OCI-LY1 (cell line): Measurements from ENCODE around the gene SH3D21.

Source experiments
- H2AFZ ChIP-seq: fragments of 200-600 bp; sonication (generic), shearing (Covaris generic); 2 replicates; pipeline ENCODE4 v1.6.0; 2014; ENCODE audit warnings: antibody characterized with exemption, mild to moderate bottlenecking, low read length
- H3F3A ChIP-seq: fragments of 200-600 bp; sonication (generic), shearing (Covaris generic); 2 replicates; pipeline ENCODE4 v1.6.0; 2014; ENCODE audit warnings: mild to moderate bottlenecking, antibody characterized with exemption, low read length, moderate library complexity; ENCODE audit not compliant: insufficient read depth
- H3K27ac ChIP-seq: fragments of 200-600 bp; sonication (generic); 2 replicates; pipeline ENCODE4 v1.5.1; 2014; ENCODE audit warnings: low read length, mixed run types, mild to moderate bottlenecking, low read depth; ENCODE audit not compliant: poor library complexity, severe bottlenecking
- H3K27me3 ChIP-seq: fragments of 200-600 bp; sonication (generic); 2 replicates; pipeline ENCODE4 v1.6.0; 2014; ENCODE audit warnings: antibody characterized with exemption, mild to moderate bottlenecking, low read length, moderate library complexity; ENCODE audit not compliant: insufficient read depth
- H3K36me3 ChIP-seq: fragments of 200-600 bp; sonication (generic); 2 replicates; pipeline ENCODE4 v1.6.1; 2014; ENCODE audit warnings: mild to moderate bottlenecking, antibody characterized with exemption, low read length, moderate library complexity, mixed read lengths; ENCODE audit not compliant: insufficient read depth
- H3K4me1 ChIP-seq: fragments of 200-600 bp; sonication (generic); 2 replicates; pipeline ENCODE4 v1.5.1; 2014; ENCODE audit warnings: mild to moderate bottlenecking, low read length, moderate library complexity; ENCODE audit not compliant: insufficient read depth, severe bottlenecking
- H3K4me2 ChIP-seq: fragments of 200-600 bp; sonication (generic), shearing (Covaris generic); 2 replicates; pipeline ENCODE4 v1.6.1; 2014; ENCODE audit warnings: low read length
- H3K4me3 ChIP-seq: fragments of 200-600 bp; sonication (generic); 2 replicates; pipeline ENCODE4 v1.5.1; 2014; ENCODE audit warnings: low read length, low read depth, mild to moderate bottlenecking, mixed read lengths; ENCODE audit not compliant: poor library complexity, severe bottlenecking
- H3K79me2 ChIP-seq: fragments of 200-600 bp; shearing (Covaris generic); 2 replicates; pipeline ENCODE4 v1.6.1; 2016; ENCODE audit warnings: mixed run types, low read length, mixed read lengths; ENCODE audit not compliant: insufficient read depth
- H3K9ac ChIP-seq: fragments of 200-600 bp; sonication (generic), shearing (Covaris generic); 2 replicates; pipeline ENCODE4 v1.6.1; 2014; ENCODE audit warnings: mild to moderate bottlenecking, low read length, mixed read lengths
- H3K9me2 ChIP-seq: fragments of 200-600 bp; sonication (generic), shearing (Covaris generic); 2 replicates; pipeline ENCODE4 v1.6.1; 2014; ENCODE audit warnings: low read depth, mild to moderate bottlenecking, low read length, mixed read lengths
- H3K9me3 ChIP-seq: fragments of 200-600 bp; shearing (Covaris generic); 2 replicates; pipeline ENCODE4 v1.6.1; 2014; ENCODE audit warnings: low read length, mixed read lengths
- H4K20me1 ChIP-seq: fragments of 200-600 bp; sonication (generic), shearing (Covaris generic); 2 replicates; pipeline ENCODE4 v1.6.0; 2016; ENCODE audit warnings: mild to moderate bottlenecking, low read length; ENCODE audit not compliant: insufficient read depth
- EZH2 ChIP-seq: fragments of 200-600 bp; sonication (generic), shearing (Covaris generic); IDR thresholded peaks from 2 replicates; pipeline ENCODE4 v1.8.0; 2017; ENCODE audit warnings: borderline replicate concordance, mixed run types, mild to moderate bottlenecking, antibody characterized with exemption, low read length, moderate library complexity, mixed read lengths
- TF ChIP-seq, protein P1 (sequence below): fragments of 200-600 bp; sonication (generic), shearing (Covaris generic); IDR thresholded peaks from 2 replicates; pipeline ENCODE4 v1.5.1; 2017; ENCODE audit warnings: mild to moderate bottlenecking, antibody characterized with exemption, low read length, moderate library complexity, mixed read lengths

SH3D21 gene

DNA sequence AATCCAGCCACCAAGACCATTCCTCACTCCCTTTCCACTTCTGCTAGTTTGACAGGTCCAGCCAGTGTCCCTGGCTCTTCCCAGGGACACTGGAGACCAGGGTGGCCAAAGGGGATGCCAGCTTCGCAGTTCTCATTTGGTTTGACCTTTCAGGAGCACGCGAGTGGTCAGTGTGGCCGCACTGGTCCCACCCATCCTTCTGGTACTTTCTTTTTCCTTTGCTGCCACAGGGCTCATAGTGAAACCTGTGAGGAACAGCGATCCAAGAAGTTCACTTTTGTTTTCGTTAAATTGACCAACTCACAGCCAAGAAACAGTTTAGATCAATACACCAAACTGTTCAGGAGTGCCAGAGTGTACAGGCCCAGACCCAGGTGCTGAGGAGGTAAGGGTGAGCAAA, 31.7 kb downstream of the SH3D21 start:
- no peak overlapping the region for H3K27ac ChIP-seq
- H3K36me3 ChIP-seq: peaks cover 26% of the 10 kb centered on the region
- no peaks in the 10 kb centered on the region for H3K27me3 ChIP-seq
- no peaks in the 10 kb centered on the region for H3K9me2 ChIP-seq
- no peak overlapping the region for H3K4me2 ChIP-seq
- no peaks in the 10 kb centered on the region for H3K79me2 ChIP-seq
- no peak overlapping the region for H3K9ac ChIP-seq
- H3F3A ChIP-seq: no peaks in the 10 kb centered on the region
- H4K20me1 ChIP-seq: no peaks in the 10 kb centered on the region
- H3K9me3 ChIP-seq: no peaks in the 10 kb centered on the region
- H2AFZ ChIP-seq: no peak overlapping the region
- H3K4me1 ChIP-seq: peaks cover 6% of the 10 kb centered on the region
- H3K4me3 ChIP-seq: no peak overlapping the region
- TF ChIP-seq, protein P1, sequence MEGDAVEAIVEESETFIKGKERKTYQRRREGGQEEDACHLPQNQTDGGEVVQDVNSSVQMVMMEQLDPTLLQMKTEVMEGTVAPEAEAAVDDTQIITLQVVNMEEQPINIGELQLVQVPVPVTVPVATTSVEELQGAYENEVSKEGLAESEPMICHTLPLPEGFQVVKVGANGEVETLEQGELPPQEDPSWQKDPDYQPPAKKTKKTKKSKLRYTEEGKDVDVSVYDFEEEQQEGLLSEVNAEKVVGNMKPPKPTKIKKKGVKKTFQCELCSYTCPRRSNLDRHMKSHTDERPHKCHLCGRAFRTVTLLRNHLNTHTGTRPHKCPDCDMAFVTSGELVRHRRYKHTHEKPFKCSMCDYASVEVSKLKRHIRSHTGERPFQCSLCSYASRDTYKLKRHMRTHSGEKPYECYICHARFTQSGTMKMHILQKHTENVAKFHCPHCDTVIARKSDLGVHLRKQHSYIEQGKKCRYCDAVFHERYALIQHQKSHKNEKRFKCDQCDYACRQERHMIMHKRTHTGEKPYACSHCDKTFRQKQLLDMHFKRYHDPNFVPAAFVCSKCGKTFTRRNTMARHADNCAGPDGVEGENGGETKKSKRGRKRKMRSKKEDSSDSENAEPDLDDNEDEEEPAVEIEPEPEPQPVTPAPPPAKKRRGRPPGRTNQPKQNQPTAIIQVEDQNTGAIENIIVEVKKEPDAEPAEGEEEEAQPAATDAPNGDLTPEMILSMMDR: no peak
- TF ChIP-seq EZH2: no peak

DNA sequence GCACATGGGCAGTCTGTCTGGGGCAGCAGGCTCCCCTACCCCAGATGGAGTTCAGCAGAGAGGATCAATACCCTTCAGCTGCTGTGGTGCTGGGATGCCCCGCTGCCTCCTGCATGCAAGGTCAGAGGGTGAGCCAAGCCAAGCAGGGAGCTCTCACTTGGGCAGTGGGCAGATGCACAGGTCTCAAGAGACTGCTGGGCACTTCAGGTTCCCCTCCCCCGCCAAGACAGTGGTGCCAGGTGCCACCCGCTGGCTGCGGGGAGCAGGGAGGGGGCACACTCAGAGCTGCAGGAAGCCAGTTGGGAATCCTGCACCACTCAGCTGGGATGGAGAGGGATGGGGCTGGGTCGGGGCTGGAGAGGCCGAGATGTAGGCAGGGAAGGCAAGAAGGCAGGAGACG, 33.0 kb downstream of the SH3D21 start:
- H2AFZ ChIP-seq: no peak overlapping the region
- no peaks in the 10 kb centered on the region for H4K20me1 ChIP-seq
- no peak overlapping the region for H3K9ac ChIP-seq
- peaks cover 6% of the 10 kb centered on the region for H3K4me1 ChIP-seq
- H3K4me3 ChIP-seq: no peak overlapping the region
- peaks cover 39% of the 10 kb centered on the region for H3K36me3 ChIP-seq
- no peaks in the 10 kb centered on the region for H3F3A ChIP-seq
- H3K27ac ChIP-seq: no peak overlapping the region
- TF ChIP-seq EZH2: no peak
- TF ChIP-seq, protein P1: no peak
- H3K4me2 ChIP-seq: no peak overlapping the region
- no peaks in the 10 kb centered on the region for H3K9me2 ChIP-seq
- no peaks in the 10 kb centered on the region for H3K9me3 ChIP-seq
- no peaks in the 10 kb centered on the region for H3K79me2 ChIP-seq
- no peaks in the 10 kb centered on the region for H3K27me3 ChIP-seq

DNA sequence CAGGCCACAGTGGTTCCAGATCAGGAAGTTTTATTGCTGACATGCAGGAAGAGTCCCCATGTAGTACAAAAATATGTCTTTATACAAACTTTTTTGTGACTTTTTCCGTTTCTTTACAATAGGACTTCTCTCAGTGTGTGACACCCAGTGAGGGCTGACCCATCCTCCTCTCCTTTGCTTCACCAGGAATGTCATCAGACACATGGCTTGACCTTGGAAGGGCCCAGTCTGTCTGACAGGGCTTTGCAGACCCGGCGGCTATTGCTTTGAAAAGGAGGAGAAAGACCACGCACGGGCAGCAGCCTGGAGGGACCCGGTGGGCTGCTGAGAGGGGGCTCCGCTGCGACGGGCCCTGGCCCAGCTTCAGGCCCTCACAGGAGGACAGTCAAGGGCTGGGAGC, 33.4 kb downstream of the SH3D21 start:
- TF ChIP-seq EZH2: no peak
- TF ChIP-seq, protein P1: no peak
- Histone ChIP-seq H3K9ac (no peak overlapping the region), H2AFZ (no peak overlapping the region), H3K9me2 (no peaks in the 10 kb centered on the region), H4K20me1 (no peaks in the 10 kb centered on the region), H3K36me3 (peaks cover 39% of the 10 kb centered on the region), H3K79me2 (no peaks in the 10 kb centered on the region), H3K4me2 (no peak overlapping the region), H3F3A (no peaks in the 10 kb centered on the region), H3K27ac (no peak overlapping the region), H3K4me3 (no peak overlapping the region), H3K27me3 (no peaks in the 10 kb centered on the region), H3K9me3 (no peaks in the 10 kb centered on the region), H3K4me1 (peaks cover 6% of the 10 kb centered on the region)
